K562 treated with DMSO at 1 percent for 24 hours (cell line): Measurements from ENCODE around the gene CENPH. TPM values are rescaled to one million over a fixed set of nuclear protein-coding genes. Genes with fewer than 3 reads are reported as not detected.

Source experiments
- total RNA-seq: library from RNA; unstranded; fragments of 300-600 nt; gene quantifications from 2 replicates; pipeline ENCODE4 v1.2.3, GENCODE V29; 2022; ENCODE audit warnings: low read depth; ENCODE audit not compliant: insufficient read depth

CENPH gene, protein sequence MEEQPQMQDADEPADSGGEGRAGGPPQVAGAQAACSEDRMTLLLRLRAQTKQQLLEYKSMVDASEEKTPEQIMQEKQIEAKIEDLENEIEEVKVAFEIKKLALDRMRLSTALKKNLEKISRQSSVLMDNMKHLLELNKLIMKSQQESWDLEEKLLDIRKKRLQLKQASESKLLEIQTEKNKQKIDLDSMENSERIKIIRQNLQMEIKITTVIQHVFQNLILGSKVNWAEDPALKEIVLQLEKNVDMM
- 70.6 and 72.5 TPM in 2 replicates for total RNA-seq

DNA sequence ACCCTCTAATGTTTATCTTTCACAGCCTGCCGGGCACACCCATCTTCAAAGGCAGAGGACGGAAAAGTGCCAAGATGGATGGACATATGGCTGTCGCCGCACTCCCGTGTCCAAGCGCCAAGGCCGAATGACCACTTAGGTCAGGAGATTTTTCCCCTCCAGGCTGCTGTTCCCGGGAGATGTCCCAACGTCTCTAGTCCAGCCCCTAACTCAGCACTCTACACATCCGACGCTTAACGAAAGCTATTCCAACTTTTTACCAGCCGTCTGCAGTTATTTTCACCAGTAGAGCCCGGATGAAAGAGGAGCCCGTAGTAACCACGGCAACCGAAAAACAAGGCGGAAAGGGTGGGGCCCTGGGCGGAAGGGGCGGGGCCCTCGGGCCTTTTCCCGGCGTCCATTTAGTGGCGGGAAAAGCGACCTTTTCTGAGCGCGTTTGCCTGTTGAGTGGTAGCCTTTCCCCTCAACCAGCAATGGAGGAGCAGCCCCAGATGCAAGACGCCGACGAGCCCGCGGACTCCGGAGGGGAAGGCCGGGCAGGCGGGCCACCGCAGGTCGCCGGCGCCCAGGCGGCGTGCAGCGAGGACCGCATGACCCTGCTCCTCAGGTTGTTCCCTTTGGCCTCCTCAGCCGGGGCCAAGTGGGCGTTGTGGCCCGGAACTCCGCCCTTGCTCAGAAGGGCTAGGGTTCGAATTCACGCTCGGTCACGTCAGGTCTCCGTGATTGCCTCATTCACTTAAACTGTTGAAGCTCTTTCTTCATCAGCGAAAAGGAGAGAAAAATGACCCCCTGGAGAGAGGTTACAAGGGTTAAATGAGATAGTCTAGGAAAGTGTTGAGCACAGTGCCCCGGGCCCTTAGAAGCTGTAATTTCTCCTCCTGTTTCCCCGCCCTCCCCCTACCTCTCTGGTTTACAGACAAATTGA, at the start of gene CENPH:
TSS of gene CENPH (plus strand) at position 422 of the 925 bp plus-strand sequence. CDS start at position 474, 52 bp downstream.

DNA sequence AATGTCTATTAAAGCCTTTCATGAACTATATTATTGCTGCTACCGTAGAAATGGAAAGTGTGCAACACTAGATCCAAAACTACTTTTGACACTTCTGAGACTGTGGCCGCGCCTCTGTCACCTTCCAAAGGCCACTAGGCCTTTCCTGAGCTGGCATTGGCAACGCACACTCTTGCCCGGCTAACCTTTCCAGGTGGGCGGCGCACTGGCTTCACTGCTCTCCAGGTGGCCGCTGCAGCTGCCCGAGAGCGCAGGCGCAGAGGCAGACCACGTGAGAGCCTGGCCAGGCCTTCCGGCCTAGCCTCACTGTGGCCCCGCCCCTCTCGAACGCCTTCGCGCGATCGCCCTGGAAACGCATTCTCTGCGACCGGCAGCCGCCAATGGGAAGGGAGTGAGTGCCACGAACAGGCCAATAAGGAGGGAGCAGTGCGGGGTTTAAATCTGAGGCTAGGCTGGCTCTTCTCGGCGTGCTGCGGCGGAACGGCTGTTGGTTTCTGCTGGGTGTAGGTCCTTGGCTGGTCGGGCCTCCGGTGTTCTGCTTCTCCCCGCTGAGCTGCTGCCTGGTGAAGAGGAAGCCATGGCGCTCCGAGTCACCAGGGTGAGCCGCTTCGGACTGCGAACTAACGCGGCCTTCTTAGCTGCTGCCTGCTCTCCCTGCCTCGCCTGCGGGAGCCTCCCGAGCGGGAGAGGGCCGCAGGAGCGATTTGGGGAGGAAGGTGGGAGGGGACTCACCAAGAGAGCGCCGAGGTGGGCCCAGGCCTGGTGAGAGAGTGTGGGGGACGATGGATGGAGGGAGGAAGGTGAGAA, 22.5 kb upstream of the CENPH start, which contains the start of gene CCNB1:
TSS of gene CCNB1 (plus strand) at position 465 of the 807 bp plus-strand sequence. CDS start at position 578, 113 bp downstream.

DNA sequence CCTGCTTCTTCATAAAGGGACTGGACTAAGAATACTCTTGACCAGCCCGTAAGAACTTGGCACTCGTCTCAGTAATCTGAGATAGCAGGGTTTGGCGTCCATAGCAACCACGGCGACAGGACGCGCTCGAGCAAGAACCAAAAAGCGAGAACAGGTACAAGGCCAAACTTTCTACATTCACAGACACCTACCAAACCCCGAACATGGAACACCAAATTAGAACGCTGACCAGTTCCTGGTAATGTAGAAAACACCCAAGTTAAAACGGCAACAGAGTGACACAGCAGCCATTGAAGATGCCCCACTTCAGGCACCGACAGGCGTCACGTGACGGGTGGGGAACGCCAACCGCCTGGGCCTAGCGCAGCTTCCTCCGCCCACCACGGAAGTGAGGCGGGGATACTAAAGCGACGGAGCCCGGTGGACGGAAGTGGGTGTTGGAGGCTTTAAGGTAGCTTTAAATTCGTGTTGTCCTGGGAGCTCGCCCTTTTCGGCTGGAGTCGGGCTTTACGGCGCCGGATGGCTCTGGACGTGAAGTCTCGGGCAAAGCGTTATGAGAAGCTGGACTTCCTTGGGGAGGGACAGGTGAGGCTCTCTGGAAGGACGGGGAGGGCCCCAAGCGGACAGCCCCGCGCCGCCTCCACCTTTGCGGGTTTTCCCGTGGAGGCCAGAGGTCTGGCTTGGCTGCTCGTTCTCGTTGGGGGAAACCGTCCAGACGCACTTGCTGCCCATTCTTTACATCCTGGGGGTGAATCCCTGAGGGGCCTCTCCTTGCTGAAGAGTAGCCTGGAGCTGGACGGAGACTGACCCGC, 45.3 kb downstream of the CENPH start, which contains the start of gene CDK7:
TSS of gene CDK7 (plus strand) at position 430 of the 812 bp plus-strand sequence. CDS start at position 520, 90 bp downstream.

Other genes starting within 250 kb of the CENPH start
- gene SLC30A5, start 95.6 kb upstream of the CENPH start, total RNA-seq, result 36.5 and 41.0 TPM in 2 replicates
- 128 and 161 TPM in 2 replicates for gene CCNB1, start 22.4 kb upstream of the CENPH start, total RNA-seq
- 22.8 and 31.3 TPM in 2 replicates for gene CDK7, start 45.3 kb downstream of the CENPH start, total RNA-seq
- 4.4 and 4.9 TPM in 2 replicates for gene CCDC125, start 143.2 kb downstream of the CENPH start, total RNA-seq
- gene AK6, start 179.9 kb downstream of the CENPH start, total RNA-seq, result 25.5 and 30.9 TPM in 2 replicates
- gene TAF9, start 179.9 kb downstream of the CENPH start, total RNA-seq, result 77.3 and 85.9 TPM in 2 replicates
- 15.0 and 15.6 TPM in 2 replicates for gene RAD17, start 180.2 kb downstream of the CENPH start, total RNA-seq
- gene MARVELD2, start 225.5 kb downstream of the CENPH start, total RNA-seq, result 0.08 TPM in 1 of 2 replicates, not detected in the other